ENCODE measurements around the gene TBPL1.
"Not testable (repeated sequence)": the region's sequence is repeated elsewhere in the genome, so short reads cannot be mapped to it uniquely, and the experiment has no call there.

TBPL1 gene

GRCh38 chr6:133953634-133954415 lies 801 bp downstream of the TBPL1 start:
- DNase-seq (ENCODE audit: low read depth, low spot score): no peak

- no peak for DNase-seq (ENCODE audit: low read depth, low spot score)
Measured at GRCh38 chr6:133954657-133955576, 1.9 kb downstream of the TBPL1 start.

- DNase-seq (ENCODE audit: low read depth, low spot score): no peak
Measured at GRCh38 chr6:133955582-133956415, 2.8 kb downstream of the TBPL1 start.

- DNase-seq (ENCODE audit: low read depth, low spot score): no peak
Measured at GRCh38 chr6:133956416-133957049, 3.5 kb downstream of the TBPL1 start.

- DNase-seq (ENCODE audit: low read depth, low spot score): no peak
Measured at GRCh38 chr6:133957227-133957626, 4.2 kb downstream of the TBPL1 start.

GRCh38 chr6:133957780-133958242 lies 4.8 kb downstream of the TBPL1 start:
- DNase-seq (ENCODE audit: low read depth, low spot score): no peak

GRCh38 chr6:133958791-133959190 lies 5.8 kb downstream of the TBPL1 start:
- no peak for DNase-seq (ENCODE audit: low read depth, low spot score)

GRCh38 chr6:133959667-133960368 lies 6.8 kb downstream of the TBPL1 start:
- DNase-seq (ENCODE audit: low read depth, low spot score): no peak

- DNase-seq (ENCODE audit: low read depth, low spot score): no peak
Measured at GRCh38 chr6:133961831-133962230, 8.8 kb downstream of the TBPL1 start.

GRCh38 chr6:133964052-133964451 lies 11.0 kb downstream of the TBPL1 start:
- no peak for DNase-seq (ENCODE audit: low read depth, low spot score)

GRCh38 chr6:133964702-133965101 lies 11.7 kb downstream of the TBPL1 start:
- DNase-seq (ENCODE audit: low read depth, low spot score): no peak

- DNase-seq (ENCODE audit: low read depth, low spot score): no peak
Measured at GRCh38 chr6:133965817-133966360, 12.9 kb downstream of the TBPL1 start.

GRCh38 chr6:133966654-133967329 lies 13.8 kb downstream of the TBPL1 start:
- DNase-seq (ENCODE audit: low read depth, low spot score): no peak

GRCh38 chr6:133967347-133967746 lies 14.3 kb downstream of the TBPL1 start:
- no peak for DNase-seq (ENCODE audit: low read depth, low spot score)

- DNase-seq (ENCODE audit: low read depth, low spot score): not testable (repeated sequence)
Measured at GRCh38 chr6:133967835-133968234, 14.8 kb downstream of the TBPL1 start.

- DNase-seq (ENCODE audit: low read depth, low spot score): no peak
Measured at GRCh38 chr6:133969285-133969920, 16.4 kb downstream of the TBPL1 start.

GRCh38 chr6:133969921-133970295 lies 16.9 kb downstream of the TBPL1 start:
- no peak for DNase-seq (ENCODE audit: low read depth, low spot score)

- no peak for DNase-seq (ENCODE audit: low read depth, low spot score)
Measured at GRCh38 chr6:133971861-133972260, 18.8 kb downstream of the TBPL1 start.

GRCh38 chr6:133972388-133972787 lies 19.4 kb downstream of the TBPL1 start:
- DNase-seq (ENCODE audit: low read depth, low spot score): no peak

Data from activated CD4-positive, CD25-positive, alpha-beta regulatory T cell treated with anti-CD3 and anti-CD28 coated beads, Interleukin-2, amount 50 U/mL, for 16 hours (primary cell).